ENCODE data around the gene SLC25A28.

Gene SLC25A28

GRCh38 chr10:99610221-99610620, 10.0 kb downstream of the SLC25A28 start (continued):
- no peak for TF ChIP-seq ZNF843 (tag by site-specific recombination; IDR thresholded peaks at IDR 0.05)

- no peaks in the 10 kb centered on the region for H3K9me3 ChIP-seq (ENCODE audit: control insufficient read depth, insufficient read depth, low read depth, low read length)
- no peak overlapping the region for H3K27ac ChIP-seq (ENCODE audit: extremely low read depth, low read depth, low read length)
- H3K4me3 ChIP-seq (ENCODE audit: low read depth, low read length), result no peak overlapping the region
- POLR2A ChIA-PET, result no interaction called here
- H3K36me3 ChIP-seq (ENCODE audit: control insufficient read depth in 2 of 2, insufficient read depth in 1 of 2, low read length in 2 of 2), result peaks cover 10 to 44% of the 10 kb centered on the region in 2 experiments; a peak in 1 of 3 replicates
- TF ChIP-seq ZNF404 (tag by site-specific recombination; IDR thresholded peaks at IDR 0.05), result no peak
- no peak for TF ChIP-seq ZNF660 (tag by site-specific recombination; IDR thresholded peaks at IDR 0.05)
- no peak for TF ChIP-seq ZNF555 (tag by site-specific recombination; conservative IDR thresholded peaks at IDR 0.05)
- TF ChIP-seq ZNF791 (tag by site-specific recombination; IDR thresholded peaks at IDR 0.05), result no peak
- no peak for TF ChIP-seq ZFHX2 (tag by site-specific recombination; conservative IDR thresholded peaks at IDR 0.05)
- no peak for TF ChIP-seq ZSCAN30 (tag by site-specific recombination; IDR thresholded peaks at IDR 0.05)
- CTCF ChIA-PET, result interaction anchor here (0.6 to 7.6 kb wide), 6 partner anchors 14 to 1837 kb away, joined by 3 to 104 read pairs (median 5); no protein-coding TSS in a partner anchor
- no peaks in the 10 kb centered on the region for H3K4me1 ChIP-seq (ENCODE audit: control insufficient read depth, insufficient read depth, low read length)
Measured at GRCh38 chr10:99609186-99609585, 11.1 kb downstream of the SLC25A28 start.

- ChIA-PET POLR2A (no interaction called here), CTCF (interaction anchor here (0.6 to 0.7 kb wide), 2 partner anchors 46 to 157 kb away, joined by 3 read pairs; no protein-coding TSS in a partner anchor)
- no peaks in the 10 kb centered on the region for H3K9me3 ChIP-seq (ENCODE audit: control insufficient read depth, insufficient read depth, low read depth, low read length)
- H3K4me3 ChIP-seq (ENCODE audit: low read depth, low read length), result no peak overlapping the region
- no peak for TF ChIP-seq PRDM1 (tag by site-specific recombination; IDR thresholded peaks at IDR 0.05)
- TF ChIP-seq ZNF2 (tag by site-specific recombination; IDR thresholded peaks at IDR 0.05), result no peak
- no peak for TF ChIP-seq ZNF169 (tag by site-specific recombination; IDR thresholded peaks at IDR 0.05)
- no peak for TF ChIP-seq ZSCAN16 (tag by site-specific recombination; IDR thresholded peaks at IDR 0.05)
- TF ChIP-seq ZNF398 (tag by site-specific recombination; IDR thresholded peaks at IDR 0.05), result no peak
- no peak for TF ChIP-seq ZNF10 (tag by site-specific recombination; IDR thresholded peaks at IDR 0.05)
- TF ChIP-seq ZNF473 (tag by site-specific recombination; IDR thresholded peaks at IDR 0.05), result no peak
- no peak for TF ChIP-seq ZNF791 (tag by site-specific recombination; IDR thresholded peaks at IDR 0.05)
- TF ChIP-seq ZNF140 (tag by site-specific recombination; IDR thresholded peaks at IDR 0.05), result no peak
- TF ChIP-seq ZNF621 (tag by site-specific recombination; IDR thresholded peaks at IDR 0.05), result no peak
- TF ChIP-seq ZNF449 (tag by site-specific recombination; IDR thresholded peaks at IDR 0.05), result no peak
- no peak for TF ChIP-seq ZEB2 (tag by site-specific recombination; IDR thresholded peaks at IDR 0.05)
- TF ChIP-seq ZNF280C (tag by site-specific recombination; IDR thresholded peaks at IDR 0.05), result no peak
- no peak for TF ChIP-seq ZNF548 (tag by site-specific recombination; IDR thresholded peaks at IDR 0.05)
- no peak for TF ChIP-seq MEIS1 (CRISPR knock-in tag; IDR thresholded peaks at IDR 0.05; ENCODE audit: borderline replicate concordance)
- TF ChIP-seq ZNF654 (tag by site-specific recombination; IDR thresholded peaks at IDR 0.05; ENCODE audit: low read depth), result no peak
- H3K27ac ChIP-seq (ENCODE audit: extremely low read depth, low read depth, low read length), result no peak overlapping the region
- no peaks in the 10 kb centered on the region for H3K4me1 ChIP-seq (ENCODE audit: control insufficient read depth, insufficient read depth, low read length)
- peaks cover 4 to 12% of the 10 kb centered on the region in 2 experiments; a peak in 1 of 3 replicates for H3K36me3 ChIP-seq (ENCODE audit: control insufficient read depth in 2 of 2, insufficient read depth in 1 of 2, low read length in 2 of 2)
Measured at GRCh38 chr10:99605351-99605750, 14.9 kb downstream of the SLC25A28 start.
